Fibroblast of skin of scalp (primary cell): Measurements from ENCODE around the gene HAVCR2.
A peak's percentile ranks its signal among the peaks of the same experiment; 100 is the strongest.
"Not testable (repeated sequence)": the region's sequence is repeated elsewhere in the genome, so short reads cannot be mapped to it uniquely, and the experiment has no call there.

ENCODE experiments used
- DNase-seq: peaks from one replicate; pipeline ENCODE4 v3.0.0-alpha.2; 2013

HAVCR2 gene

GRCh38 chr5:157088342-157088990 is 20.4 kb downstream of the HAVCR2 start:
- DNase-seq = no peak

DNA sequence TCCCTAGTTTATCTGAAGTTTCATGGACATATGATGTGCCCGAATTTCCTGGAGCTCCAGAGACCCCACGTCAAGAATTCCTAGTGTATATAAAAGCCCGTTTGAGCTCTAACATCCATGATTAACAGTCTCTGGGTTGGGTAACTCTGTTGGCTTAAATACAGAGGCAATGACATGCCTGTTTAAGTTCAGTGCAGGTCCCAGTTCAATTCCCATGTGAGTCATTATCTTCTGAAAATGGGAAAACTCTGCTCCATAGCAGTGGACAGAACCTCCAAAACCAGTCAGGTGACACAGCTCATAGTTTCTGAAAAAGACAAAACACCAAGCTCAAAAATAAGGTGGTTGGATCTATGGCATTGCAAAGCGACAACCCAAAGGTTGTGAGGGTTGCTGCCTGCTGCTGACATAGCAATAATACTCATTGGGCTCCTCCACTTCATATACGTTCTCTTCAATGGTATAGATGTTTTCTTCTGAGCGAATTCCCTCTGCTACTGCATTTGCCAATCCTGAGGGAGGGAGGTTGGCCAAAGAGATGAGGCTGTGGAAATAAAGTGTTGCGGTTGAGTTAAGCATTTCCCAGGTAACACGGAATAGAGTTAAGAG is 22.0 kb downstream of the HAVCR2 start:
- no peak for DNase-seq

DNA sequence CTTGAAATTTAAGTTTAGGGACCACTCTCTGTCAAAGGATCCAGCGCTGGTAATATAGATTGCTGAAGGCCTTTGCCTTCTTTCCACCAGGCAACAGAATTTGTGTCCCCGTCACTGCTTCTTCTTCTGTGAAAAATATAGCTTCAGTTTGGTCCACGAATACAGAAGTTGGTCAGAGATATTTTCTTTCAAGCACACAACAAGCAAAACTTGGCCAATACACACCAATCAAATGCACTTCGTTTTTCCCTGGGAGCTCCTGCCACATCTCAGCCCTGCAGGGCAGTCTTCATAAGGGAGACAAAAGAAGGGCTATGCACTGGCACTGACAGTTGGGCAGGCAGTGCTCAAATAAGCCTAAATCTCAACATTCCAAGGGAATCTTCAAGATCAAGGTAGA is 22.9 kb downstream of the HAVCR2 start:
- DNase-seq = no peak

DNA sequence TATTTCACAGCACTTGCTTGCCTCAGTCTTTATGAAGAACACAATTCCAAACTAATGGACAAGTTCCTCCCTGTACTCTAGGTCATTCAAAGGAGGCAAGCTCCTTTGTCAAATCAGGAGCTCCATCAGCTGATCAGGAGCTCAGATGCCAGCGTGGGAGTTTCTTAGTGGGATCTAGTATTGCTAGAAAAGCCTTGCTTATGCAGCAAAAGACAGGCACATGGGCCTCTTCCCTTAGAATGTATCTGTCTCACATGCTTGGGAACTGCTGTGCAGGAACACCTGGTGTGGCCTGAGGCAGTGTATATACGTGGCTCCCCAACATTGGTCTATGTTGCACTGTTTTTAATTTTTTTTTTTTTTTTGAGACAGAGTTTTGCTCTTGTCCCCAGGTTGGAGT is 28.6 kb downstream of the HAVCR2 start:
- no peak for DNase-seq

GRCh38 chr5:157076558-157076957 is 32.3 kb downstream of the HAVCR2 start:
- peak; percentile 19 for DNase-seq

DNA sequence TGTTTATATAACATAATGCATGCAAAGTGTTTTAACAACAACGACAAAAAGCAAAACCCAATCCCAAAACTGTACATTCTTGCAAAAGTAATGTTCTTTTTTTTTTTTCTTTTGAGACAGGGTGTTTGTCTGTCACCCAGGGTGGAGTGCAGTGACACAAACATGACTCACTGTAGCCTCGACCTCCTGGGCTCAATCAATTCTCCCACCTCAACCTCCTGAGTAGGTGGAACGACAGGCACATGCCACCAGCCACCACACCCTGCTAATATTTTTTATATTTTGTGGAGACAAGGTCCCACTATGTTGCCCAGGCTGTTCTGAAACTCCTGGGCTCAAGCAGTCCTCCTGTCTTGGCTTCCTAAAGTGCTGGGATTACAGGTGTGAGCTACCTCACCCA is 36.3 kb downstream of the HAVCR2 start:
- no peak for DNase-seq

DNA sequence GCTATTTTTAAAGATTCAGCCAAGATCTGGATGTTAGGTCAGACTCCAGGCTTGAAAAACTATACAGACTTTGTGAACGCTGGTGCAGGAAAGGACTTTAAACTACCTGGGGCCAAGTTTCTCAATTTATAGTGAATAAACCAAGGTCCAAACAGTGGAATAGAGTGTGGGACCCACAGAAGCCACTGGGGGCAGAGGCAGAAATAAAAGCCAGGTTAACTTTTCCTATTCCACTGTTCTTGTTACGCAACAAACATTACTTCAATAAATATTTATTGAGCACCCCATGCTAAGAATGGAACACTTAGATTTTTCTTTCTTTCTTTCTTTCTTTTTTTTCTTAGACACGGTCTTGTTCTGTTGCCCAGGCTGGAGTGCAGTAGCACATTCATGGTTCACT is 38.9 kb downstream of the HAVCR2 start:
- DNase-seq = no peak

- no peak for DNase-seq
Measured at GRCh38 chr5:157068785-157069184, 40.1 kb downstream of the HAVCR2 start.

GRCh38 chr5:157068339-157068738 is 40.5 kb downstream of the HAVCR2 start:
- no peak for DNase-seq

DNA sequence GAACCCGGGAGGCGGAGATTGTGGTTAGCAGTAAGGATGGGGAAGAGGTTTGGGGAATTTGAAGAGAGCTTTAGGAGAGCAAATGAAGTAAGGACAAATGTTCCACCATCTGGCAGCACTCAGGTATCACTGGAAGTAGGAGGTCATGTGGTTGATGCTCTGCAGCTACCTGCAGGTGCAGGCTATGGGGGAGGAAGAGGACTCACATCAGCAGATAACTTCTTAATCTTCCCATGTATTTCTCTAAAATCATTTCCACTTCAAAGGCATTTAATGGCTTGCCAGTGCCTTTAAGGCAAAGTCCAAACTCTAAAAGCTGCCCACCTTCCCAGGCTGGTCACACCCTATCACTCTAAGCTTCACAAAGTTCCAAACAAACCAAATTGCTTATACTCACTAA is 41.8 kb downstream of the HAVCR2 start:
- no peak for DNase-seq

GRCh38 chr5:157066080-157066479 is 42.8 kb downstream of the HAVCR2 start:
- no peak for DNase-seq

DNA sequence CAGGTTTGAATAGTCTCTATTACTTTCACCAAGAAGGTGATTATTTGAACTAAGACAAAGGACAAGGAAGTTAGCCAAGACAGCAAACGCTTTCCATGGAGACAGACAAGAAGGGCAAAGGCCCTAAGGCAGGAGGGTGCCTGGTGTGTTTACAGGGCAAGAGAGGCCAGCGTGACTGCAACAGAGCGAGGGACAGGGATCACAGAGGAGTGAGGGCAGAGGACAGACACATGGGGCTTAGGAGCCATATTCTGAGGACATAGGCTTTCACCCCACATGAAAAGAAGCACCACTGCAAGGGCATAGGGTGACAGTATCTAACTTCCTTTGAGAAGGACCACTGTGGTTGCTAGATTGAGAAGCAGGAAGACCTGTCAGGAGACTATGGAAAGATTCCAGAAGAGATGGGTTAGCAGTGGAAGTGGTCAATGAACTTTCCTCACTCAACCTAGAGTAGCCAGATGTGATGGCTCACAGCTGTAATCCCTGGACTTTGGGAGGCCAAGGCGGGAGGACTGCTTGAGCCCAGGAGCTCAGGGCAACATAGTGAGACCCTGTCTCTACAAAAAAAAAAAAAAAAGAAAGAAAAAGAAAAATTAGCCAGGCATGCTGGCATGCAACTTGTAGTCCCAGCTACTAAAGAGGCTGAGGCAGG is 44.9 kb downstream of the HAVCR2 start:
- DNase-seq = no peak

GRCh38 chr5:157059891-157060290 is 49.0 kb downstream of the HAVCR2 start:
- no peak for DNase-seq

DNA sequence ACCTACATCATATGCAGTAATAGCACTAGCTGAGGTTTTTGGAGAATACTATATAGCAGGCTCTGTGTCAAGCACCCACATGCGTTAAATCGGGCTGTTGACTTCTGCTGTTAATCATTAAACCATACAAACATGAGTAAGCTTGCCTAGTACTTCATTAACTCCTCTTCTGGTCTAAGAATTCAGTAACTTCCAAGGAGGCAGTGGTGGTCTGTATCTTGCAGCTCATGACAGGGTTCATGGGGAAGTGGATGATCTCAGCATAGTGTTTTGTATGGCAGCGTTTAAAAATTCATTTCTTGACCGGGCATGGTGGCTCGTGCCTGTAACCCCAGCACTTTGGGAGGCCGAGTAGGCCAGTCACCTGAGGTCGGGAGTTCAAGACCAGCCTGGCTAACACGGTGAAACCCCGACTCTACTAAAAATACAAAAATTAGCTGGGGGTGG is 49.7 kb downstream of the HAVCR2 start, which contains the start of gene HAVCR1:
Gene HAVCR1, minus strand, starts transcription at position 24 of the 447 bp plus-strand sequence. CDS start 1,173 bp downstream, outside the sequence.
- DNase-seq = no peak

- no peak for DNase-seq
Measured at GRCh38 chr5:157057459-157058370, 51.1 kb downstream of the HAVCR2 start.

DNA sequence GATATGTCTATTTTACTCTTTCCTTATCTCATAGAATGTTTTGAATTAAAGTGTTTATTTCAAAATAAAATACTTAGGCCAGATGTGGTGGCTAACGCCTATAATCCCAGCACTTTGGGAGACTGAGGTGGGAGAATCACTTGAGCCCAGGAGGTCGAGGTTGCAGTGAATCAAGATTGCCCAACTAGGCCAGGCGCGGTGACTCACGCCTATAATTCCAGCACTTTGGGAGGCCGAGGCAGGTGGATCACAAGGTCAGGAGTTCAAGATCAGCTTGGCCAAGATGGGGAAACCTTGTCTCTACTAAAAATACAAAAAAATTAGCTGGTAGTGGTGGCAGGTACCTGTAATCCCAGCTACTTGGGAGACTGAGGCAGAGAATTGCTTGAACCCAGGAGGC is 52.0 kb downstream of the HAVCR2 start:
- not testable (repeated sequence) for DNase-seq

- no peak for DNase-seq
Measured at GRCh38 chr5:157051604-157052245, 57.1 kb downstream of the HAVCR2 start.

DNA sequence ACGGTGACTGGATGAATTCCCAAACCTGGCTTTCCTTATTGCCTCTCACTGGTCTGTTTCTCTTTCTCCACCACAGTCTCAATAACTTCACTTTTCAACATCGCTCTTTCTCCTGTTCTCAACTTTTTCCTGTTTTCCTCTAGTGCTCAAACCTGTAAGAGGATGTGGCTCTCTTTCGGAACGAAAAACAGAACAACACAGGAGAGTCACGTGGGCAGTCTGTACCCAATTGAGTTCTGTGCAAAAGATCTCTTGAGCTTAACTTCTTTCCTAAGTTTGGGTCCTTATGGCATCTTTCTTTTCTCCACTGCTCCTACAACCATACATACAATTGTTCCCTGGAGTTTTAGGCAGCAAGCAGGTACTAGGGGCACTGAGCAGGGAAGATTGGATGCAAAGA is 58.8 kb downstream of the HAVCR2 start:
- no peak for DNase-seq

GRCh38 chr5:157049605-157050004 is 59.2 kb downstream of the HAVCR2 start:
- DNase-seq = peak; percentile 1

GRCh38 chr5:157047898-157048297 is 60.9 kb downstream of the HAVCR2 start:
- DNase-seq = no peak

DNA sequence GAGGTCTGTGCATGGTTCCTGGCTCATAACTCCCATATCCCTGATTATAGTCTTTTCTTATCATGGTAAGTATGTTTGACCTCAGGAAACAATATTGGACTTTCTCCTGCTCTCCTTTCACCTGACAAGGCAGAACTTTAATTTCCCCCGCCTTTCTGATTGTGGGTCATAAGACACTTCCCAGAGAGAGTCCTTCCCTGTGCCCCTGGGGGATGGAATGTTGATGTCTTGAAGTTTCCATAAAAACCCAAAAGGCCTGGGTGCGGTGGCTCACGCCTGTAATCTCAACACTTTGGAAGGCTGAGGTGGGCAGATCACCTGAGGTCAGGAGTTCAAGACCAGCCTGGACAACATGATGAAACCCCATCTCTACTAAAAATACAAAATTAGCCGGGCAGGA is 61.8 kb downstream of the HAVCR2 start:
- not testable (repeated sequence) for DNase-seq

GRCh38 chr5:157046041-157046440 is 62.8 kb downstream of the HAVCR2 start:
- DNase-seq = no peak
